HepG2 (cell line): ENCODE measurements around the gene FITM1. TPM values are rescaled to one million over a fixed set of nuclear protein-coding genes. Genes with fewer than 3 reads are reported as not detected.
A peak's percentile ranks its signal among the peaks of the same experiment; 100 is the strongest.

ENCODE experiments used
- ASH2L ChIP-seq: fragments of 300-600, 200-600 bp; sonication (generic); IDR thresholded peaks from 2 replicates; pipeline ENCODE4 v1.7.0; 2017; ENCODE audit warnings: low read depth, mild to moderate bottlenecking, moderate library complexity, mixed read lengths, low read length; ENCODE audit not compliant: insufficient read length
- CEBPZ ChIP-seq: IDR thresholded peaks from 2 replicates; pipeline ENCODE4 v1.6.1; 2012; ENCODE audit warnings: low read length, improper control_type of control experiment
- DMAP1 ChIP-seq: IDR thresholded peaks from 2 replicates; pipeline ENCODE4 v1.6.1; 2016
- HDAC6 ChIP-seq: fragments of 200-600 bp; sonication (generic); IDR thresholded peaks from 2 replicates; pipeline ENCODE4 v1.7.0; 2017; ENCODE audit warnings: mild to moderate bottlenecking, antibody characterized with exemption, low read length, low read depth
- HNRNPH1 ChIP-seq: fragments of 200-400 bp; formaldehyde crosslinking; optimal IDR thresholded peaks from 2 replicates; pipeline ENCODE3; 2017; ENCODE audit warnings: mild to moderate bottlenecking, low read depth, low read length
- ISX ChIP-seq: sonication (generic); formaldehyde crosslinking; conservative IDR thresholded peaks from 2 replicates; pipeline ENCODE4 v1.5.0; 2020; ENCODE audit warnings: missing genetic modification reagents
- ZBTB40 ChIP-seq, 2 experiments: fragments of 450-650 bp in 1 of 2; sonication (generic) in 1 of 2; formaldehyde crosslinking in 1 of 2; IDR thresholded peaks; 2 replicates each; pipeline versions ENCODE4 v1.6.1 to v1.8.0; 2016 to 2022; ENCODE audit warnings: antibody characterized with exemption in 1 of 2, mild to moderate bottlenecking in 1 of 2, missing genetic modification reagents in 1 of 2
- ZNF550 ChIP-seq: sonication (generic); formaldehyde crosslinking; IDR thresholded peaks from 2 replicates; pipeline ENCODE4 v1.4.0; 2020; ENCODE audit warnings: mild to moderate bottlenecking, missing genetic modification reagents, borderline replicate concordance
- ZNF609 ChIP-seq: sonication (generic); formaldehyde crosslinking; IDR thresholded peaks from 2 replicates; pipeline ENCODE4 v1.4.0; 2020; ENCODE audit warnings: mild to moderate bottlenecking, missing genetic modification reagents, borderline replicate concordance
- ZNF644 ChIP-seq: IDR thresholded peaks from 2 replicates; pipeline ENCODE4 v1.6.1; 2016; ENCODE audit warnings: low read depth
- polyA plus RNA-seq, 8 experiments: library from polyadenylated mRNA; depleted of rRNA in 3 of 8; stranded (reverse) in 7 of 8; unstranded in 1 of 8; fragments of >200 nt; fragmentation: Illumina TruSeq in 4 of 8; extraction: Trizol in 4 of 8; gene quantifications; 2 replicates each; pipeline versions ENCODE4 v1.2.1 to v1.2.3, GENCODE V29; 2011 to 2016; ENCODE audit warnings: low read depth in 4 of 8, missing spikeins in 1 of 8, mixed read lengths in 1 of 8; ENCODE audit not compliant: insufficient read depth in 1 of 8
- total RNA-seq, 5 experiments: library from RNA; depleted of rRNA; stranded (reverse); fragments of >200 nt; fragmentation: Illumina TruSeq; extraction: Trizol; gene quantifications; 2 replicates each; pipeline ENCODE4 v1.2.3, GENCODE V29; 2016; ENCODE audit warnings: low read depth in 1 of 5

FITM1 gene
- total and polyA plus RNA-seq, 2 of the 13 experiments (the other 11 are each of a cell fraction or from before 2014, with no cell fraction given), result 2.7 to 5.8 TPM

GRCh38 chr14:24113801-24114531 lies 16.5 kb upstream of the FITM1 start (continued):
- TF ChIP-seq HDAC6 (no peak), ZBTB40 (IDR thresholded peaks at IDR 0.05) (no peak; the same call in 1 of the 2 replicates), ZBTB40 (CRISPR knock-in tag; IDR thresholded peaks at IDR 0.05) (peak; percentile 81; the same call in 1 of the 2 replicates), DMAP1 (CRISPR knock-in tag) (peak; percentile 99), CEBPZ (no peak), ISX (CRISPR knock-in tag) (peak; percentile 92; the same call in 1 of the 2 replicates), ASH2L (peak; percentile 96), HNRNPH1 (no peak), ZNF609 (CRISPR knock-in tag) (peak; percentile 99), ZNF550 (CRISPR knock-in tag) (peak; percentile 93), ZNF644 (CRISPR knock-in tag) (peak; percentile 94)
